Activated B cell treated with CpG ODN at 0.5 μM for 24 hours (primary cell): Measurements from ENCODE around the gene KRT79. TPM values are rescaled to one million over a fixed set of nuclear protein-coding genes. Genes with fewer than 3 reads are reported as not detected.

Source experiments
- ATAC-seq: fragments of 200-7000 bp; cut with Tn5 transposase; one replicate; pipeline ENCODE4 v1.10.0; 2021; ENCODE audit warnings: low read depth, mild to moderate bottlenecking, moderate library complexity
- CTCF ChIA-PET: fragments of 350-600 bp; sonication (Branson Sonifier 250); formaldehyde crosslinking; loops from one replicate; lab custom pipeline; 2021; ENCODE audit warnings: antibody characterized with exemption; lab: Charles Lee
- POLR2A ChIA-PET: fragments of 350-600 bp; sonication (Branson Sonifier 250); formaldehyde crosslinking; loops from one replicate; lab custom pipeline; 2021; ENCODE audit warnings: antibody characterized with exemption; lab: Charles Lee
- DNase-seq: peaks from one replicate; pipeline ENCODE4 v3.0.0; 2022
- H3K27ac Mint-ChIP-seq: one replicate; pipeline ENCODE4 v1.8.0; 2020; ENCODE audit warnings: mixed read lengths
- H3K27me3 Mint-ChIP-seq: one replicate; pipeline ENCODE4 v1.8.0; 2021; ENCODE audit warnings: mixed read lengths
- H3K36me3 Mint-ChIP-seq: one replicate; pipeline ENCODE4 v1.8.0; 2021; ENCODE audit warnings: low read depth, mixed read lengths
- H3K4me1 Mint-ChIP-seq: one replicate; pipeline ENCODE4 v1.8.0; 2021; ENCODE audit warnings: mixed read lengths
- H3K4me3 Mint-ChIP-seq: one replicate; pipeline ENCODE4 v1.8.0; 2020; ENCODE audit warnings: mild to moderate bottlenecking, mixed read lengths
- H3K9me3 Mint-ChIP-seq: one replicate; pipeline ENCODE4 v1.8.0; 2020; ENCODE audit warnings: mixed read lengths
- CTCF ChIP-seq: fragments of 200-600 bp; IDR thresholded peaks from one replicate; pipeline ENCODE4 v1.8.0; 2022; ENCODE audit warnings: antibody characterized with exemption, mild to moderate bottlenecking
- intact Hi-C: fragments of 100-400 bp; cut with micrococcal nuclease; formaldehyde crosslinking; loops from one replicate; pipeline ENCODE4 v1.15.1; 2024
- total RNA-seq: library from RNA; stranded (reverse); gene quantifications from 2 replicates; pipeline ENCODE4 v1.2.3, GENCODE V29; 2022

Gene KRT79
- total RNA-seq, 1 donor from 2014 or later = not detected

DNA sequence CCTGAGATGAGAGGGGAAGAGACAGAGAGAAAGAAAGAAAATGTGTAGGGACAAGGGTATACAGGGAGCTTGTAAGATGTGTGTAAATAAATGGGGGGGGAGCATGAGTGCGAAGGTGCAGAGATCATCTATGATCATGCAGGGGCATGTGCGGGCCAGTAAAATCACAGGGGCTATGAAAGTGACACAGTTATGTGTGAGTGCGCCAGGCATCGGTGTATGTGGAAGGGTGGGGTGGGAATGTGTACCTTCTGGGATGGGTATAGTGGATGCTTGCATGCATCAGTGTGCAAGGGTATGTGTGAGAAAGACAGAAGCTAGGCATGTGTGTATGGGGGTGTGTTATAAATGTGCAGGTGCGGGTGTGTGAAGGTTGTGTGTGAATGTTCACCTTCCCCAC, 33.0 kb upstream of the KRT79 start:
- Mint-ChIP-seq H3K27me3 (no peaks in the 10 kb centered on the region), H3K9me3 (no peaks in the 10 kb centered on the region), H3K4me3 (no peak overlapping the region), H3K27ac (no peak overlapping the region), H3K4me1 (peaks cover 18% of the 10 kb centered on the region), H3K36me3 (no peaks in the 10 kb centered on the region)
- ATAC-seq (no peak), DNase-seq (no peak)
- intact Hi-C loops = no loop called here
- CTCF ChIA-PET = interaction anchor here (1.0 kb wide), 1 partner anchor 13 kb away, joined by 6 read pairs; no protein-coding TSS in a partner anchor
- POLR2A ChIA-PET = no interaction called here
- no peak for TF ChIP-seq CTCF

DNA sequence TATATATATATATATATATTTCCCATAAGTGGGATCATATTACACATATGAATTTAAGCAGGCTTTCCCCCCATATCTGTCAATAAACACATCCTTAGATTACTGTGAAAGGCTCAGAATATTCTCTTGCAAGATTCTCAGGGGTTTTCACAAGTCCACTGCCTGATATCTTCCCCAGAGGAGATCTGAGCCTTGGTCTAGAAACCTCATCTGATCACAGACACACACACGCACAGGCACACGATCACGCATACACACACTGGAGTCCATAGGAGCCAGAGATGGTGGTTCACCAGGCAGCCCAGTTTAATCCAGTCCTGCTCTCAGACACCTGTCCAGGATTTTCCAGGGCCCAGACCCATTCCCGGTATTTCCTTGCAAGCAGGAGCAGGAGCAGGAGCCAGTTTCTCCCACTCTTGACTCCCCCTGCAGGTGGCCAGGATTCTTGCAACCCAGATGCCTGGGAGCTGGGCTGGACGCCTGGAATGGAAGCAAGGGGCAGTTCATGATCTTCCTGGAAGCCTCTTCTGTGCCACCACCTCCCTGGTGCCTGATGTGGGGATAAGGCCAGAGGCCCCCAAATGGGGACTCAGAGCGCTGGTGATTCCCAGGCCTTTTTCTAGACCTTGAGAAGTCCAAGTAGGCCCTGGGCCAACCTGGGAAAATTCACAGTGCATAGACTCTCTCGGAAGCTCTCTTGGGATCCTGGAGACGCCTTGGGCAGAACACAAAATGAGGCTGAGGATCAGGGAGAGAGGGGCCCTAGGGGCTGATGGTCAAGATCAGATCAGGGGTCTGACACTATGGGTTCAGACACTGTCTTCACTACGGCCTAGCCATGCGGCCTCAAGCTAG, 31.2 kb upstream of the KRT79 start:
- H3K4me3 Mint-ChIP-seq = no peak overlapping the region
- no peak for TF ChIP-seq CTCF
- ChIA-PET CTCF (no interaction called here), POLR2A (no interaction called here)
- H3K27ac Mint-ChIP-seq = no peak overlapping the region
- ATAC-seq (no peak), DNase-seq (no peak)
- peaks cover 2% of the 10 kb centered on the region for H3K27me3 Mint-ChIP-seq
- H3K36me3 Mint-ChIP-seq = no peaks in the 10 kb centered on the region
- intact Hi-C loops = no loop called here
- H3K4me1 Mint-ChIP-seq = peaks cover 17% of the 10 kb centered on the region
- no peaks in the 10 kb centered on the region for H3K9me3 Mint-ChIP-seq

- POLR2A ChIA-PET = no interaction called here
- H3K36me3 Mint-ChIP-seq = no peaks in the 10 kb centered on the region
- ATAC-seq = no peak
- no peak overlapping the region for H3K27ac Mint-ChIP-seq
- DNase-seq = no peak
- H3K9me3 Mint-ChIP-seq = no peaks in the 10 kb centered on the region
- H3K27me3 Mint-ChIP-seq = peaks cover 4% of the 10 kb centered on the region
- TF ChIP-seq CTCF = no peak
- CTCF ChIA-PET = no interaction called here
- intact Hi-C loops = no loop called here
- H3K4me1 Mint-ChIP-seq = peaks cover 1% of the 10 kb centered on the region
- H3K4me3 Mint-ChIP-seq = no peak overlapping the region
Observed at GRCh38 chr12:52862023-52862422, 27.9 kb upstream of the KRT79 start.

- H3K4me3 Mint-ChIP-seq = no peak overlapping the region
- POLR2A ChIA-PET = no interaction called here
- intact Hi-C loops = no loop called here
- ATAC-seq (no peak), DNase-seq (no peak)
- peaks cover 8% of the 10 kb centered on the region for H3K27me3 Mint-ChIP-seq
- H3K4me1 Mint-ChIP-seq = no peaks in the 10 kb centered on the region
- CTCF ChIA-PET = no interaction called here
- no peaks in the 10 kb centered on the region for H3K9me3 Mint-ChIP-seq
- no peak for TF ChIP-seq CTCF
- no peak overlapping the region for H3K27ac Mint-ChIP-seq
- no peaks in the 10 kb centered on the region for H3K36me3 Mint-ChIP-seq
Observed at GRCh38 chr12:52861511-52861910, 27.4 kb upstream of the KRT79 start.

- Mint-ChIP-seq H3K4me3 (no peak overlapping the region), H3K27ac (no peak overlapping the region), H3K4me1 (no peaks in the 10 kb centered on the region), H3K36me3 (no peaks in the 10 kb centered on the region), H3K27me3 (peaks cover 12% of the 10 kb centered on the region), H3K9me3 (no peaks in the 10 kb centered on the region)
- ChIA-PET POLR2A (no interaction called here), CTCF (no interaction called here)
- ATAC-seq = no peak
- TF ChIP-seq CTCF = no peak
- DNase-seq = no peak
- intact Hi-C loops = no loop called here
Observed at GRCh38 chr12:52860102-52860823, 26.2 kb upstream of the KRT79 start.
